ENCODE measurements around the gene IL4.

The IL4 gene

GRCh38 chr5:132725745-132726144 lies 52.0 kb downstream of the IL4 start:
- in situ Hi-C loops (cut with HindIII; ENCODE audit: low sequenced_read_pairs): no loop called here
- no peak for DNase-seq (ENCODE audit: low read depth, low spot score)
- TF ChIP-seq, protein P1, sequence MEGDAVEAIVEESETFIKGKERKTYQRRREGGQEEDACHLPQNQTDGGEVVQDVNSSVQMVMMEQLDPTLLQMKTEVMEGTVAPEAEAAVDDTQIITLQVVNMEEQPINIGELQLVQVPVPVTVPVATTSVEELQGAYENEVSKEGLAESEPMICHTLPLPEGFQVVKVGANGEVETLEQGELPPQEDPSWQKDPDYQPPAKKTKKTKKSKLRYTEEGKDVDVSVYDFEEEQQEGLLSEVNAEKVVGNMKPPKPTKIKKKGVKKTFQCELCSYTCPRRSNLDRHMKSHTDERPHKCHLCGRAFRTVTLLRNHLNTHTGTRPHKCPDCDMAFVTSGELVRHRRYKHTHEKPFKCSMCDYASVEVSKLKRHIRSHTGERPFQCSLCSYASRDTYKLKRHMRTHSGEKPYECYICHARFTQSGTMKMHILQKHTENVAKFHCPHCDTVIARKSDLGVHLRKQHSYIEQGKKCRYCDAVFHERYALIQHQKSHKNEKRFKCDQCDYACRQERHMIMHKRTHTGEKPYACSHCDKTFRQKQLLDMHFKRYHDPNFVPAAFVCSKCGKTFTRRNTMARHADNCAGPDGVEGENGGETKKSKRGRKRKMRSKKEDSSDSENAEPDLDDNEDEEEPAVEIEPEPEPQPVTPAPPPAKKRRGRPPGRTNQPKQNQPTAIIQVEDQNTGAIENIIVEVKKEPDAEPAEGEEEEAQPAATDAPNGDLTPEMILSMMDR (IDR thresholded peaks at IDR 0.05; ENCODE audit: low read depth, low read length): no peak
- no peak overlapping the region for H3K4me3 ChIP-seq (ENCODE audit: low read depth, low read length)

DNA sequence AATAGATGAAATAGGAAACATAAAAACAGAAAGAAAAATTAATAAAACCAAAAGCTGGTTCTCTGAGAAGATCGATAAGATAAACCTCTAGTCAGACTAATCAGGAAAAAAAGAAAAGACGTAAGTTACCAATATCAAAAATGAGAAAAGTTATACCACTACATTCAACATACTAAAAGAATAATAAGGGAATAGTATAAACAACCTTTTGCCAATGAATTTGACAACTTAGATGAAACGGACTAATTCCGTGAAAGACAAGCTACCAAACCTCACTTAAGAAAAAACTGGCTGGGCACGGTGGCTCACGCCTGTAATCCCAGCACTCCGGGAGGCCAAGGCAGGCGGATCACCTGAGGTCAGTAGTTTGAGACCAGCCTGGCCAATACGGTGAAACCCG lies 56.1 kb downstream of the IL4 start:
- TF ChIP-seq, protein P1 (IDR thresholded peaks at IDR 0.05; ENCODE audit: low read depth, low read length): no peak
- in situ Hi-C loops (cut with HindIII; ENCODE audit: low sequenced_read_pairs): no loop called here
- H3K4me3 ChIP-seq (ENCODE audit: low read depth, low read length): no peak overlapping the region
- DNase-seq (ENCODE audit: low read depth, low spot score): no peak

Data from astrocyte of the spinal cord (primary cell).